GM13977 (cell line): ENCODE results near the gene TTBK1.
A peak's percentile ranks its signal among the peaks of the same experiment; 100 is the strongest.

Experiments
- DNase-seq: peaks from one replicate; pipeline ENCODE4 v3.0.0; 2012; ENCODE audit warnings: low spot score
- CTCF ChIP-seq: IDR thresholded peaks from 2 replicates; pipeline ENCODE4 v1.5.1; 2012; ENCODE audit warnings: mild to moderate bottlenecking, control low read depth; ENCODE audit not compliant: insufficient read depth; ENCODE audit errors: extremely low read depth, missing control alignments
- in situ Hi-C: fragments of 300-500 bp; cut with MboI; formaldehyde crosslinking; loops from one replicate; pipeline ENCODE4 v1.12.0; 2022; ENCODE audit warnings: low sequenced_read_pairs, low pct_unique_long_range_greater_than_20kb, mixed read lengths, inconsistent platforms; ENCODE audit not compliant: unreplicated experiment

Gene TTBK1

GRCh38 chr6:43203029-43203717 is 40.1 kb upstream of the TTBK1 start:
- no peak for DNase-seq
- in situ Hi-C loops: no loop called here
- no peak for TF ChIP-seq CTCF

GRCh38 chr6:43203718-43204095 is 39.6 kb upstream of the TTBK1 start:
- in situ Hi-C loops: no loop called here
- TF ChIP-seq CTCF: no peak
- no peak for DNase-seq

- TF ChIP-seq CTCF: no peak
- DNase-seq: no peak
- in situ Hi-C loops: no loop called here
These were observed 38.8 kb upstream of the TTBK1 start for GRCh38 chr6:43204271-43205105.

- TF ChIP-seq CTCF: no peak
- in situ Hi-C loops: no loop called here
- DNase-seq: no peak
These were observed 37.4 kb upstream of the TTBK1 start for GRCh38 chr6:43205849-43206248.

GRCh38 chr6:43207286-43207685 is 36.0 kb upstream of the TTBK1 start:
- no peak for TF ChIP-seq CTCF
- in situ Hi-C loops: no loop called here
- no peak for DNase-seq

- in situ Hi-C loops: no loop called here
- TF ChIP-seq CTCF: peak; percentile 2
- no peak for DNase-seq
These were observed 31.3 kb upstream of the TTBK1 start for GRCh38 chr6:43211955-43212354.
